Measurements from ENCODE around the gene UTS2B.

Gene UTS2B, protein sequence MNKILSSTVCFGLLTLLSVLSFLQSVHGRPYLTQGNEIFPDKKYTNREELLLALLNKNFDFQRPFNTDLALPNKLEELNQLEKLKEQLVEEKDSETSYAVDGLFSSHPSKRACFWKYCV

GRCh38 chr3:191329654-191330529 lies at the start of gene UTS2B:
UTS2B (minus strand) TSS chr3:191330526; CDS start chr3:191282189, 48,337 bp downstream.
- DNase-seq (ENCODE audit: low read depth in 2 of 2): no peak

DNA sequence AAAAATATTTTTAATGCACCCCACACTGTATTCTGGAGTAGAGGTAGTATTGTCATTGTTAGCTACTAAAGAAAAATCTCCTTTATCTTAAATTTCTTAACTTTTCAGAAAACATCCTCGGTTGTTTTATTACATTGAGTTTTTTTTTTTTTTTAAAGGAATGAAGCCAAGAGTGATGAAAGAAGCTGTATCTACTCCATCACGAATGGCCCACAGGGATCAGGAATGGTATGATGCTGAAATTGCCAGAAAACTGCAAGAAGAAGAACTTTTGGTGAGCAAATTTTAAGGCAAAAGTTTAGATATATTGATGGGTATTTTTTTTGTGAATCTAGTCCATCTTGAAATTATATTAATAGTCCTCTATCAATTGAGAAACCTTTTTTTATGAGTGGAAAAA lies 49.7 kb upstream of the UTS2B start:
- DNase-seq (ENCODE audit: low read depth in 2 of 2): no peak

DNA sequence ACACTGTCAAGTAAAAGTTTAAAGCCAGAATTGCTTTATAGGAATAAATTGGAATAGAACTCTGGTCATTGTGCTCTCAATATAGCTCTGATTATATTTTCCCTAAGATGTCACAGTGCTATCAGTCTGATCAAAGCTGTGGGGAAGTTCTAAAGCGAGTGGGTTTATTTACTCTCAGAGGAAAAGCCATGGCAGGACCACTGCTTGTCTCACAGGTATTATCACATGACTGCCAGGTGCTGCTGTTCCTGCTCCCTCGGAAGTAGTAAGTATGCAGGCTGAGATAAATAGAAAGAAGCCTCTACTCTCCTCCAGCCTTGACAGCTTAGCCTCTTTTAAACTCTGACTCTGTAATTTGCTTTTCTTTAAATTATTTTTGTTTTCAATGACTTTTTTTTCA lies 49.1 kb upstream of the UTS2B start:
- no peak for DNase-seq (ENCODE audit: low read depth in 2 of 2)

GRCh38 chr3:191378142-191378812 lies 48.0 kb upstream of the UTS2B start:
- DNase-seq (ENCODE audit: low read depth in 2 of 2): no peak

DNA sequence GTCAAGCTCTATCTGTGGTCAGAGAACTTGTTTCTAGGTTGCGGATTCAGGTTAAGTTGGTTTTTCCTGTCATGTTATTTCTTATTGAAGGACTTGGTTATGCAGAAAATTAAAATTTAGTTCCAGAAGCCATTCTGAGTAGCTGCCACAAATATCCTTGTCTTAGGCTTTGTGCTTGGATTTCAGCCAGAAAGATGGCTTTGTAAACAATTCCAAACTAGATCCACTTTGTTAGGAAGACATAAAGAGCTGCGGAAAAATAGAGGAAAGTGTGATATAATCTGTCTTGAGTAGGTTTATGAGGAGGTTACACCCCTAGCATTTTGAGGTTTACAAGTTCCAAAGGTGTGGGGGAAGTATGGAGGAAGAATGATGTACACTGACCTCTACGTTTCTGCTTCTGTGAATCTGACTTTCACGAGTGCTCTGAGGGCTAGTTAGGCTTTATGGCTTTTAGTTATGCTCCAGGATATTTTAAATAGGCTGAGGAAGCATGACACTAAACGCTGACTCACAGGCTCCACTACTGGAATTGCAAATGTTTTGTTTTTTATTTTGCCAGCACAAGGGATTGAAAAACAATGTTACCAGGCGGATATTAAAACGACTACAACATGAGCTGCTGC lies 46.3 kb upstream of the UTS2B start:
- no peak for DNase-seq (ENCODE audit: low read depth in 2 of 2)

- DNase-seq (ENCODE audit: low read depth in 2 of 2): no peak
These were observed 43.0 kb upstream of the UTS2B start for GRCh38 chr3:191373327-191373726.

- no peak for DNase-seq (ENCODE audit: low read depth in 2 of 2)
These were observed 41.8 kb upstream of the UTS2B start for GRCh38 chr3:191372122-191372521.

DNA sequence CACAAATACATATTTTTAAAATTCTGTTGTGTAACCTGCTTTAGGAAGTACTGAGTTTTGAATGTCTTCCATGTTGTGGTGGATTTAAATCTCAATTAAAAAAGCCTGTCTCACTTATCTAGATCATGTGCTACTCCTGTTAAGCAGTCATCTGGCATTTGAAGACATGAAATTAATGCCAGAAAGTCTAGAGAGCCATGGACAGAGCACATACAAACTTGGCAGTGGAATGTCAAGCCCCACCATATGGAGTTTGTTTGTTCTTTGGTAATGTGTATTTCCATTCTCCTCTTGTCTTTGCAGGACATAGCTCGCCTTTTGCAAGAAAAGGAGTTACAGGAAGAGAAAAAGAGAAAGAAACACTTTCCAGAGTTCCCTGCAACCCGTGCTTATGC lies 39.3 kb upstream of the UTS2B start:
- no peak for DNase-seq (ENCODE audit: low read depth in 2 of 2)

GRCh38 chr3:191368755-191369615 lies 38.7 kb upstream of the UTS2B start:
- no peak for DNase-seq (ENCODE audit: low read depth in 2 of 2)

GRCh38 chr3:191366675-191367074 lies 36.3 kb upstream of the UTS2B start:
- no peak for DNase-seq (ENCODE audit: low read depth in 2 of 2)

- DNase-seq (ENCODE audit: low read depth in 2 of 2): no peak
These were observed 32.9 kb upstream of the UTS2B start for GRCh38 chr3:191363221-191363620.

GRCh38 chr3:191362524-191363090 lies 32.3 kb upstream of the UTS2B start:
- DNase-seq (ENCODE audit: low read depth in 2 of 2): no peak

DNA sequence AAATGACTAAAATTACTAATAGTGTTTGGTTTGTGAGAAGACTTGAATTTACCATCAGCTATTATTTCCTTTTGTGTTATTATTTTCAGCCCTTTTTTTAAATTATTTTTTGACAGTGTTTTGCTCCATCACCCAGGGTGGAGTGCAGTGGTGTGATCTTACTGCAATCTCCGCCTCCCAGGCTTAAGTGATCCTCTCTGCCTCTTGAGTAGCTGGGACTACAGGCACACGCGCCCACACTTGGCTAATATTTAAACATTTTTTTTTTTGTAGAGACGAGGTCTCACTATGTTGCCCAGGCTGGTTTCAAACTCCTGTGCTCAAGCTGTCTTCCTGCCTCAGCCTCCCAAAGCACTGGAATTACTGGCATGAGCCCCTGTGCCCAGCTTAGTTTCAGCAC lies 31.7 kb upstream of the UTS2B start:
- no peak for DNase-seq (ENCODE audit: low read depth in 2 of 2)

DNA sequence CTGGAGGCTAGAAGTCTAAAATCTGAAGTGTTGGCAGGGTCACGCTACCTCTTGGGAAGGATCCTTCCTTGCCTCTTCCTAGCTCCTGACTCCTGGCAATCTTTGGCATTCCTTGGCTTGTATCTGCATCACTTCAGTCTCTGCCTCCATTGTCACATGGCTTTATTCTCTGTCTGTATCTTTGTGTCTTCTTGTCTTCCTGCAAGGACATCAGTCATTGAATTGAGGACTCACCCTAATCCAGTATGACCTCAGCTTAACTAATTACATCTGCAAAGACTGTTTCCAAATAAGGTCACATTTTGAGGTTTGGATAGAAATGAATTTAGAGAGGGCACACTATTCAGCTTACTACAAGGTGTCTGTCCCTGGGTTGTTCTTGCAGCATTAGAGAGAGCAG lies 31.1 kb upstream of the UTS2B start:
- DNase-seq (ENCODE audit: low read depth in 2 of 2): no peak

GRCh38 chr3:191360620-191361019 lies 30.3 kb upstream of the UTS2B start:
- no peak for DNase-seq (ENCODE audit: low read depth in 2 of 2)

DNA sequence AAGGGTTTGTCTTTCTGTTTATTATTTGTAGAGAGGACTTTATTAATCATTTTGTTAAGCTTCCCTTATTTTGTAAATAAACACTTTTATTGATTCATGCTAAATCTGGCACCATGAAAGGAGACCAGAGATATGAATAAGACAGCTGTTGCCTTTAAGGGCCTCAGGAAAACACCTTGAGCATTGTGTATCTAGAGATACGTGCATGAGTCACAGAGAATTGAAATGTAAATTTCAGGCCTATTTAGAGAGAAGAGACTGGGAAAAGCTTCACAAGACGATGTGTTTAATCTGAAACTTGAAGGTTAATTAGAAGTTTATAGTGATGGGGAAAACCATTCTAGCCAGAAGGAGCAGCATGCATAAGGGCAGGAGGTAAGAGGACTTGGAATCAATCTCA lies 28.6 kb upstream of the UTS2B start:
- DNase-seq (ENCODE audit: low read depth in 2 of 2): no peak

DNA sequence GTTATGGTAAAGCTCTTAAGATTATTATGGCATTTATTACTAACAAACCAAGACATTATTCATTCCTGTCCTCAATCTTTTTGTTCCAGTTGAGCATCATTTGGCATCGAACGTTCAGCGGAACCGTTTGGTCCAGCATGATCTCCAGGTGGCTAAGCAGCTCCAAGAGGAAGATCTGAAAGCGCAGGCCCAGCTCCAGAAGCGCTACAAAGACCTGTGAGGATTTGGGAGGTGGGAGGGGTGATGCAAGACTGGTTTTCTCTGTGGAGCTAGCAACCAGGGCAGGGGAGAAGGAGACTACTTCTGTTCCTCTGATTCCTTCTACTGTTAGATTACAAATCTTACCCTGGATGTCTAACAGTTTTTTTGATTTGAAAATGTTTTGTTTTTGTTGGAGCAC lies 27.6 kb upstream of the UTS2B start:
- no peak for DNase-seq (ENCODE audit: low read depth in 2 of 2)

- no peak for DNase-seq (ENCODE audit: low read depth in 2 of 2)
These were observed 26.5 kb upstream of the UTS2B start for GRCh38 chr3:191356631-191357439.

- no peak for DNase-seq (ENCODE audit: low read depth in 2 of 2)
These were observed 25.1 kb upstream of the UTS2B start for GRCh38 chr3:191355406-191355805.

GRCh38 chr3:191353022-191353777 lies 22.9 kb upstream of the UTS2B start:
- no peak for DNase-seq (ENCODE audit: low read depth in 2 of 2)
